NCI-H2196 (cell line): Measurements from ENCODE around the gene KLHL29.

Experiments
- DNase-seq: peaks from one replicate; lab custom pipeline; 2025; ENCODE audit not compliant: unreplicated experiment; lab: John Stamatoyannopoulos, UW

The KLHL29 gene

GRCh38 chr2:23491591-23492336, 106.8 kb downstream of the KLHL29 start:
- no peak for DNase-seq

- DNase-seq, result no peak
These were observed 107.3 kb downstream of the KLHL29 start for GRCh38 chr2:23492337-23492675.

- no peak for DNase-seq
These were observed 107.9 kb downstream of the KLHL29 start for GRCh38 chr2:23492921-23493320.

GRCh38 chr2:23493846-23494245, 108.9 kb downstream of the KLHL29 start:
- no peak for DNase-seq

- no peak for DNase-seq
These were observed 109.3 kb downstream of the KLHL29 start for GRCh38 chr2:23494286-23494685.

- no peak for DNase-seq
These were observed 110.7 kb downstream of the KLHL29 start for GRCh38 chr2:23495661-23496114.

GRCh38 chr2:23496456-23496855, 111.5 kb downstream of the KLHL29 start:
- DNase-seq, result no peak

- DNase-seq, result no peak
These were observed 112.1 kb downstream of the KLHL29 start for GRCh38 chr2:23497063-23497462.

- DNase-seq, result no peak
These were observed 112.6 kb downstream of the KLHL29 start for GRCh38 chr2:23497536-23497935.

GRCh38 chr2:23498943-23499342, 114.0 kb downstream of the KLHL29 start:
- DNase-seq, result no peak

GRCh38 chr2:23499439-23499838, 114.5 kb downstream of the KLHL29 start:
- no peak for DNase-seq

GRCh38 chr2:23500836-23501235, 115.9 kb downstream of the KLHL29 start:
- DNase-seq, result no peak

- no peak for DNase-seq
These were observed 117.1 kb downstream of the KLHL29 start for GRCh38 chr2:23502096-23502495.

GRCh38 chr2:23503097-23503496, 118.1 kb downstream of the KLHL29 start:
- DNase-seq, result no peak

- no peak for DNase-seq
These were observed 118.7 kb downstream of the KLHL29 start for GRCh38 chr2:23503682-23504081.

GRCh38 chr2:23504591-23504990, 119.6 kb downstream of the KLHL29 start:
- no peak for DNase-seq

GRCh38 chr2:23505218-23505983, 120.4 kb downstream of the KLHL29 start:
- DNase-seq, result no peak

- no peak for DNase-seq
These were observed 121.0 kb downstream of the KLHL29 start for GRCh38 chr2:23505984-23506380.

- DNase-seq, result no peak
These were observed 121.7 kb downstream of the KLHL29 start for GRCh38 chr2:23506531-23507266.

- DNase-seq, result no peak
These were observed 122.5 kb downstream of the KLHL29 start for GRCh38 chr2:23507267-23508065.

- no peak for DNase-seq
These were observed 123.0 kb downstream of the KLHL29 start for GRCh38 chr2:23508066-23508390.
